HepG2 (cell line): Measurements from ENCODE around the gene USF1. TPM values are rescaled to one million over a fixed set of nuclear protein-coding genes. Genes with fewer than 3 reads are reported as not detected.

Experiments
- CBX5 ChIP-seq: sonication (generic); formaldehyde crosslinking; IDR thresholded peaks from 2 replicates; pipeline ENCODE4 v1.4.0; 2020; ENCODE audit warnings: missing genetic modification reagents, borderline replicate concordance
- EEA1 ChIP-seq: sonication (generic); formaldehyde crosslinking; IDR thresholded peaks from 2 replicates; pipeline ENCODE4 v1.5.1; 2020; ENCODE audit warnings: mild to moderate bottlenecking, missing genetic modification reagents, borderline replicate concordance
- ERF ChIP-seq: IDR thresholded peaks from 2 replicates; pipeline ENCODE4 v1.6.1; 2018; ENCODE audit warnings: missing biosample characterization, missing genetic modification reagents
- KDM6A ChIP-seq: IDR thresholded peaks from 2 replicates; pipeline ENCODE4 v1.6.1; 2016; ENCODE audit warnings: low read depth
- NFYB ChIP-seq: sonication (generic); formaldehyde crosslinking; IDR thresholded peaks from 2 replicates; pipeline ENCODE4 v1.4.0; 2020; ENCODE audit warnings: missing genetic modification reagents
- ONECUT2 ChIP-seq: sonication (generic); formaldehyde crosslinking; IDR thresholded peaks from 2 replicates; pipeline ENCODE4 v1.4.0; 2020; ENCODE audit warnings: missing genetic modification reagents
- POLR2AphosphoS5 ChIP-seq: IDR thresholded peaks from 2 replicates; pipeline ENCODE4 v1.6.1; 2012; ENCODE audit warnings: low read depth, low read length
- ZFP36L1 ChIP-seq: sonication (generic); formaldehyde crosslinking; IDR thresholded peaks from 2 replicates; pipeline ENCODE4 v1.8.0; 2022; ENCODE audit warnings: mild to moderate bottlenecking, missing genetic modification reagents, moderate library complexity
- ZFP62 ChIP-seq: sonication (generic); formaldehyde crosslinking; IDR thresholded peaks from 2 replicates; pipeline ENCODE4 v1.4.0; 2020; ENCODE audit warnings: missing genetic modification reagents
- ZNF282 ChIP-seq: fragments of 450-650 bp; IDR thresholded peaks from 2 replicates; pipeline ENCODE4 v1.6.1; 2018; ENCODE audit not compliant: partially characterized antibody
- ZNF350 ChIP-seq: sonication (generic); formaldehyde crosslinking; IDR thresholded peaks from 2 replicates; pipeline ENCODE4 v1.4.0; 2020; ENCODE audit warnings: mild to moderate bottlenecking, low read depth, missing genetic modification reagents, borderline replicate concordance
- ZNF572 ChIP-seq: sonication (generic); formaldehyde crosslinking; IDR thresholded peaks from 2 replicates; pipeline ENCODE4 v1.5.1; 2020; ENCODE audit warnings: mild to moderate bottlenecking, missing genetic modification reagents
- ZNF773 ChIP-seq: sonication (generic); formaldehyde crosslinking; IDR thresholded peaks from 2 replicates; pipeline ENCODE4 v1.4.0; 2020; ENCODE audit warnings: missing genetic modification reagents, borderline replicate concordance
- ZNF883 ChIP-seq: sonication (generic); formaldehyde crosslinking; IDR thresholded peaks from 2 replicates; pipeline ENCODE4 v1.5.1; 2020; ENCODE audit warnings: mild to moderate bottlenecking, missing genetic modification reagents; ENCODE audit errors: not compliant biosample characterization
- polyA plus RNA-seq, 8 experiments: library from polyadenylated mRNA; depleted of rRNA in 3 of 8; stranded (reverse) in 7 of 8; unstranded in 1 of 8; fragments of >200 nt; fragmentation: Illumina TruSeq in 4 of 8; extraction: Trizol in 4 of 8; gene quantifications; 2 replicates each; pipeline versions ENCODE4 v1.2.1 to v1.2.3, GENCODE V29; 2011 to 2016; ENCODE audit warnings: low read depth in 4 of 8, missing spikeins in 1 of 8, mixed read lengths in 1 of 8; ENCODE audit not compliant: insufficient read depth in 1 of 8
- total RNA-seq, 5 experiments: library from RNA; depleted of rRNA; stranded (reverse); fragments of >200 nt; fragmentation: Illumina TruSeq; extraction: Trizol; gene quantifications; 2 replicates each; pipeline ENCODE4 v1.2.3, GENCODE V29; 2016; ENCODE audit warnings: low read depth in 1 of 5
- TF ChIP-seq, protein P1 (sequence below): sonication (generic); formaldehyde crosslinking; IDR thresholded peaks from 2 replicates; pipeline ENCODE4 v1.5.1; 2020; ENCODE audit warnings: mild to moderate bottlenecking, missing genetic modification reagents, borderline replicate concordance
- TF ChIP-seq, protein P2 (sequence below): sonication (generic); formaldehyde crosslinking; IDR thresholded peaks from 2 replicates; pipeline ENCODE4 v1.8.1; 2022; ENCODE audit warnings: low read depth, mild to moderate bottlenecking, missing genetic modification reagents
- TF ChIP-seq, protein P3 (sequence below): sonication (generic); formaldehyde crosslinking; IDR thresholded peaks from 2 replicates; pipeline ENCODE4 v1.5.0; 2020; ENCODE audit warnings: mild to moderate bottlenecking, missing genetic modification reagents
- TF ChIP-seq, protein P4 (sequence below): sonication (generic); formaldehyde crosslinking; IDR thresholded peaks from 2 replicates; pipeline ENCODE4 v1.4.0; 2020; ENCODE audit warnings: missing genetic modification reagents, borderline replicate concordance

The USF1 gene
- total and polyA plus RNA-seq, 2 of the 13 experiments (the other 11 are each of a cell fraction or from before 2014, with no cell fraction given) = 26.9 to 39.4 TPM

DNA sequence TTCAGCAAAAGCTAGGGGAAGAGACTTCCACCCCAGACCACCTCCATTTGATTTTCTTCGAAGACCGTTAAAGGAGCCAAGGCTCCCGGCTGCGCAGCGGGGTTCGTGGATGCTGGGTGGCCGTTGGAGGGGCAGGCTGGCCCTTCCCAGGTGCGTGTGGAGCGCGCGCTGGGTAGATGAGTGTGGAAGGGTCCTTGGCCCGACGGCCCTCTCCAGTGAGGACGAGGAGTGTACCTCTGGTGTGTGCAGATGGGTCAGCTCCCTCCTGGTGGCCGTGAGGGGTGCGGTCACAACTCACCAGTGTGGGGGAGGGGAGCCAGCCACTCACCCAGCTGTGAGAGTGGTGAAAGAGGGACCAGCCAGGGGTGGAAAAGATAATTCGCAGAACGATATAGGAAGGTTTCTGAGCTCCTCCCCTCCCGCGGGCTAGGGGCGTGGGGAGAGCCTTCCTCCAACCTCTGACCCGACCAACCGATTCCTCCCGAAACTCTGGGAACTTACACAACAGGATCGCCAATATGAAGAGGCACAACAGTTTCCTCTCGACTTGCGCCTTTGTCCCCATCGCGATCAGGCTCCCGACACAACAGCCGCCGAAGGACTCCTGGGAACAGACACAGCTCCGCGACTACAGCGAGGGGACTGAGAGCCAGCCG, 25.1 kb downstream of the USF1 start, which contains the start of gene F11R (continued):
- TF ChIP-seq ZNF282 (no peak), ZNF350 (CRISPR knock-in tag) (no peak; the same call in 1 of the 2 replicates), POLR2AphosphoS5 (no peak), ERF (0 out of 2 replicates have a peak, but pooled peaks have one; percentile 16), ZNF572 (CRISPR knock-in tag) (no peak), NFYB (CRISPR knock-in tag) (no peak), CBX5 (CRISPR knock-in tag) (no peak), EEA1 (CRISPR knock-in tag) (no peak), KDM6A (0 out of 2 replicates have a peak, but pooled peaks have one; percentile 13), ZNF883 (CRISPR knock-in tag) (no peak), ZFP62 (CRISPR knock-in tag) (no peak), ZFP36L1 (no peak), ZNF773 (CRISPR knock-in tag) (no peak), ONECUT2 (CRISPR knock-in tag) (no peak)
- TF ChIP-seq, protein P1, sequence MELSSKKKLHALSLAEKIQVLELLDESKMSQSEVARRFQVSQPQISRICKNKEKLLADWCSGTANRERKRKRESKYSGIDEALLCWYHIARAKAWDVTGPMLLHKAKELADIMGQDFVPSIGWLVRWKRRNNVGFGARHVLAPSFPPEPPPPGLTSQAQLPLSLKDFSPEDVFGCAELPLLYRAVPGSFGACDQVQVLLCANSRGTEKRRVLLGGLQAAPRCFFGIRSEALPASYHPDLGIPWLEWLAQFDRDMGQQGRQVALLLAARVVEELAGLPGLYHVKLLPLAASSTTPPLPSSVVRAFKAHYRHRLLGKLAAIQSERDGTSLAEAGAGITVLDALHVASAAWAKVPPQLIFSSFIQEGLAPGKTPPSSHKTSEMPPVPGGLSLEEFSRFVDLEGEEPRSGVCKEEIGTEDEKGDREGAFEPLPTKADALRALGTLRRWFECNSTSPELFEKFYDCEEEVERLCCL (CRISPR knock-in tag) = no peak
- TF ChIP-seq, protein P2, sequence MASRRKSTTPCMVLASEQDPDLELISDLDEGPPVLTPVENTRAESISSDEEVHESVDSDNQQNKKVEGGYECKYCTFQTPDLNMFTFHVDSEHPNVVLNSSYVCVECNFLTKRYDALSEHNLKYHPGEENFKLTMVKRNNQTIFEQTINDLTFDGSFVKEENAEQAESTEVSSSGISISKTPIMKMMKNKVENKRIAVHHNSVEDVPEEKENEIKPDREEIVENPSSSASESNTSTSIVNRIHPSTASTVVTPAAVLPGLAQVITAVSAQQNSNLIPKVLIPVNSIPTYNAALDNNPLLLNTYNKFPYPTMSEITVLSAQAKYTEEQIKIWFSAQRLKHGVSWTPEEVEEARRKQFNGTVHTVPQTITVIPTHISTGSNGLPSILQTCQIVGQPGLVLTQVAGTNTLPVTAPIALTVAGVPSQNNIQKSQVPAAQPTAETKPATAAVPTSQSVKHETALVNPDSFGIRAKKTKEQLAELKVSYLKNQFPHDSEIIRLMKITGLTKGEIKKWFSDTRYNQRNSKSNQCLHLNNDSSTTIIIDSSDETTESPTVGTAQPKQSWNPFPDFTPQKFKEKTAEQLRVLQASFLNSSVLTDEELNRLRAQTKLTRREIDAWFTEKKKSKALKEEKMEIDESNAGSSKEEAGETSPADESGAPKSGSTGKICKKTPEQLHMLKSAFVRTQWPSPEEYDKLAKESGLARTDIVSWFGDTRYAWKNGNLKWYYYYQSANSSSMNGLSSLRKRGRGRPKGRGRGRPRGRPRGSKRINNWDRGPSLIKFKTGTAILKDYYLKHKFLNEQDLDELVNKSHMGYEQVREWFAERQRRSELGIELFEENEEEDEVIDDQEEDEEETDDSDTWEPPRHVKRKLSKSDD = no peak
- TF ChIP-seq, protein P3, sequence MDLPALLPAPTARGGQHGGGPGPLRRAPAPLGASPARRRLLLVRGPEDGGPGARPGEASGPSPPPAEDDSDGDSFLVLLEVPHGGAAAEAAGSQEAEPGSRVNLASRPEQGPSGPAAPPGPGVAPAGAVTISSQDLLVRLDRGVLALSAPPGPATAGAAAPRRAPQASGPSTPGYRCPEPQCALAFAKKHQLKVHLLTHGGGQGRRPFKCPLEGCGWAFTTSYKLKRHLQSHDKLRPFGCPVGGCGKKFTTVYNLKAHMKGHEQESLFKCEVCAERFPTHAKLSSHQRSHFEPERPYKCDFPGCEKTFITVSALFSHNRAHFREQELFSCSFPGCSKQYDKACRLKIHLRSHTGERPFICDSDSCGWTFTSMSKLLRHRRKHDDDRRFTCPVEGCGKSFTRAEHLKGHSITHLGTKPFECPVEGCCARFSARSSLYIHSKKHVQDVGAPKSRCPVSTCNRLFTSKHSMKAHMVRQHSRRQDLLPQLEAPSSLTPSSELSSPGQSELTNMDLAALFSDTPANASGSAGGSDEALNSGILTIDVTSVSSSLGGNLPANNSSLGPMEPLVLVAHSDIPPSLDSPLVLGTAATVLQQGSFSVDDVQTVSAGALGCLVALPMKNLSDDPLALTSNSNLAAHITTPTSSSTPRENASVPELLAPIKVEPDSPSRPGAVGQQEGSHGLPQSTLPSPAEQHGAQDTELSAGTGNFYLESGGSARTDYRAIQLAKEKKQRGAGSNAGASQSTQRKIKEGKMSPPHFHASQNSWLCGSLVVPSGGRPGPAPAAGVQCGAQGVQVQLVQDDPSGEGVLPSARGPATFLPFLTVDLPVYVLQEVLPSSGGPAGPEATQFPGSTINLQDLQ = no peak
- TF ChIP-seq, protein P4, sequence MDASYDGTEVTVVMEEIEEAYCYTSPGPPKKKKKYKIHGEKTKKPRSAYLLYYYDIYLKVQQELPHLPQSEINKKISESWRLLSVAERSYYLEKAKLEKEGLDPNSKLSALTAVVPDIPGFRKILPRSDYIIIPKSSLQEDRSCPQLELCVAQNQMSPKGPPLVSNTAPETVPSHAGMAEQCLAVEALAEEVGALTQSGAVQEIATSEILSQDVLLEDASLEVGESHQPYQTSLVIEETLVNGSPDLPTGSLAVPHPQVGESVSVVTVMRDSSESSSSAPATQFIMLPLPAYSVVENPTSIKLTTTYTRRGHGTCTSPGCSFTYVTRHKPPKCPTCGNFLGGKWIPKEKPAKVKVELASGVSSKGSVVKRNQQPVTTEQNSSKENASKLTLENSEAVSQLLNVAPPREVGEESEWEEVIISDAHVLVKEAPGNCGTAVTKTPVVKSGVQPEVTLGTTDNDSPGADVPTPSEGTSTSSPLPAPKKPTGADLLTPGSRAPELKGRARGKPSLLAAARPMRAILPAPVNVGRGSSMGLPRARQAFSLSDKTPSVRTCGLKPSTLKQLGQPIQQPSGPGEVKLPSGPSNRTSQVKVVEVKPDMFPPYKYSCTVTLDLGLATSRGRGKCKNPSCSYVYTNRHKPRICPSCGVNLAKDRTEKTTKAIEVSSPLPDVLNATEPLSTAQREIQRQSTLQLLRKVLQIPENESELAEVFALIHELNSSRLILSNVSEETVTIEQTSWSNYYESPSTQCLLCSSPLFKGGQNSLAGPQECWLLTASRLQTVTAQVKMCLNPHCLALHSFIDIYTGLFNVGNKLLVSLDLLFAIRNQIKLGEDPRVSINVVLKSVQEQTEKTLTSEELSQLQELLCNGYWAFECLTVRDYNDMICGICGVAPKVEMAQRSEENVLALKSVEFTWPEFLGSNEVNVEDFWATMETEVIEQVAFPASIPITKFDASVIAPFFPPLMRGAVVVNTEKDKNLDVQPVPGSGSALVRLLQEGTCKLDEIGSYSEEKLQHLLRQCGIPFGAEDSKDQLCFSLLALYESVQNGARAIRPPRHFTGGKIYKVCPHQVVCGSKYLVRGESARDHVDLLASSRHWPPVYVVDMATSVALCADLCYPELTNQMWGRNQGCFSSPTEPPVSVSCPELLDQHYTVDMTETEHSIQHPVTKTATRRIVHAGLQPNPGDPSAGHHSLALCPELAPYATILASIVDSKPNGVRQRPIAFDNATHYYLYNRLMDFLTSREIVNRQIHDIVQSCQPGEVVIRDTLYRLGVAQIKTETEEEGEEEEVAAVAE (CRISPR knock-in tag) = no peak
